Measurements from ENCODE around the gene OR4D2. TPM values are rescaled to one million over a fixed set of nuclear protein-coding genes. Genes with fewer than 3 reads are reported as not detected.

OR4D2 gene
- total and polyA plus RNA-seq, 3 donors from 2014 or later, result not detected

DNA sequence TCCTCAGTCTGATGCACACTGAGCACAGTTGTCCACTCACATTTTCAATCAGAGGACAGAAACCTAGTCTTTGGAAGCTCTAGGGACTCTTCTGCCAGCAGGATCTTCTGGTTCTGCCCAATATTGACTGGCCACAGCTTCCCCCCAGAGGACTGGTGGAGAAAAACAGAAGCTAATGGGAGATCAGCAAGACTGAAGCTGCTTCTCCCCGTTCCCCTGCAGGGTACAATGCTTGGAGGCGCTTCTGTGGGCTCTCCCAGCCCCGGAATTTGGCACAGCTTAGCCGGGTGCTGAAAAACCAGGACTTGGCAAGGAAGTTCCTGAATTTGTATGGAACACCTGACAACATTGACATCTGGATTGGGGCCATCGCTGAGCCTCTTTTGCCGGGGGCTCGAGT lies 36.1 kb downstream of the OR4D2 start:
- no peaks in the 10 kb centered on the region for H3K9me3 ChIP-seq

GRCh38 chr17:58204796-58205195 lies 38.0 kb downstream of the OR4D2 start:
- TF ChIP-seq CTCF (IDR thresholded peaks at IDR 0.05) (no peak), POLR2A (IDR thresholded peaks at IDR 0.05) (no peak)
- H3K36me3 ChIP-seq (ENCODE audit: low read depth, missing control alignments), result no peaks in the 10 kb centered on the region

More for the DNA sequence above, 36.1 kb downstream of the OR4D2 start:
- intact Hi-C loops (cut with DNase I; ENCODE audit: low total_unique reads), result no loop called here
- Histone ChIP-seq H3K4me1 (no peaks in the 10 kb centered on the region), H3K4me3 (no peak overlapping the region), H3K27me3 (no peaks in the 10 kb centered on the region), H3K27ac (no peak overlapping the region), H3K36me3 (ENCODE audit: low read depth, missing control alignments) (no peaks in the 10 kb centered on the region)
- TF ChIP-seq POLR2A (IDR thresholded peaks at IDR 0.05), result no peak
- no peak for TF ChIP-seq CTCF (IDR thresholded peaks at IDR 0.05)
- no peak for DNase-seq
- 85 to 95% methylated on average over 7 of the region's 7 CpGs for WGBS, 2 donors

DNA sequence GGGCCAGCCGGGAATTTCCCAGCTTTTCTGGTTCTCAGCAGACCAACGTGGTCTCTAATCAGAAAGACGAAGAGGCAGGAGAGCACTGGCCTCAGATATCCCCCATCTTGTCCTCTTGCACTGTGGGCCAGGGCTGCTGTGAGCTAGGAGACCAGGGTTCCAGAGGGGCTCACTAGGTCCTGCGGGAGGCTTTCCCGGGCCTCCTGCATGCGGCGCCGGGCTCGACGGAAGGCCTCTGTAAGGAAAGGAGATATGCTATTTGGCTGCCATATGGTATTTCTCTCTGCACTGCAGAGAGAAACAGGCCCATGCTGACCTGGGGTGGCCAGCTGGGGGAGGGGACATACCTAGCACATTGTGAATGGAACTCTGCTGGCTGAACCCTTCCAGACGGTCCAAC lies 39.2 kb downstream of the OR4D2 start:
- Histone ChIP-seq H3K36me3 (ENCODE audit: low read depth, missing control alignments) (no peaks in the 10 kb centered on the region), H3K27me3 (no peaks in the 10 kb centered on the region), H3K9me3 (no peaks in the 10 kb centered on the region), H3K27ac (no peak overlapping the region), H3K4me1 (no peaks in the 10 kb centered on the region), H3K4me3 (no peak overlapping the region)
- TF ChIP-seq CTCF (IDR thresholded peaks at IDR 0.05), result no peak
- TF ChIP-seq POLR2A (IDR thresholded peaks at IDR 0.05), result no peak
- intact Hi-C loops (cut with DNase I; ENCODE audit: low total_unique reads), result no loop called here
- DNase-seq, result no peak
- 91 to 94% methylated on average over 11 of the region's 11 CpGs for WGBS, 2 donors

More at GRCh38 chr17:58204796-58205195, 38.0 kb downstream of the OR4D2 start:
- no peaks in the 10 kb centered on the region for H3K4me1 ChIP-seq
- no peak for DNase-seq
- no peak overlapping the region for H3K27ac ChIP-seq
- 72 to 82% methylated on average over 4 to 5 of the region's 5 CpGs for WGBS, 2 donors
- H3K4me3 ChIP-seq, result no peak overlapping the region
- no peaks in the 10 kb centered on the region for H3K9me3 ChIP-seq
- no peaks in the 10 kb centered on the region for H3K27me3 ChIP-seq
- intact Hi-C loops (cut with DNase I; ENCODE audit: low total_unique reads), result no loop called here

DNA sequence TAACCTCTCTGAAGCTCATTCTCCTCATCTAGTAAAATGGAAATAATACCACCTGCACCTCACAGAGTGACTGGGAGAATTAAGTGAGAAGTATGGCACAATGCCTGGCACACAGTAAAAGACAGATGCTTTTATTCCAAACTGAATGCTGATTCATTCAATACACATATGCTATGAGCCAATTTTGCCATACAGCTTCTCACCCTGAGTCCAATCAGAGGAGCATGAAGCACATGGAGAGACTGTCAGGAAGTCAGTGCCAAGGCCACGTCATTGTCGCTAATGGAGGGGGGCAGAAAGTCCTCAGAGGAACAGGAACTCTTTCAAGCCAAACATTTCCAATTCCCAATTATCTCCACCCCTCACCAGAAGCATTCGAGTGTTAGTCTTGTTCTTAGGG lies 40.7 kb downstream of the OR4D2 start:
- WGBS, 2 donors, result 76 to 80% methylated on average over 3 of the region's 3 CpGs
- Histone ChIP-seq H3K4me3 (no peak overlapping the region), H3K27ac (no peak overlapping the region), H3K9me3 (no peaks in the 10 kb centered on the region), H3K36me3 (ENCODE audit: low read depth, missing control alignments) (no peaks in the 10 kb centered on the region), H3K4me1 (no peaks in the 10 kb centered on the region), H3K27me3 (no peaks in the 10 kb centered on the region)
- no peak for DNase-seq
- TF ChIP-seq CTCF (IDR thresholded peaks at IDR 0.05), result no peak
- TF ChIP-seq POLR2A (IDR thresholded peaks at IDR 0.05), result no peak
- intact Hi-C loops (cut with DNase I; ENCODE audit: low total_unique reads), result no loop called here

GRCh38 chr17:58208344-58208743 lies 41.6 kb downstream of the OR4D2 start:
- H3K4me1 ChIP-seq, result no peaks in the 10 kb centered on the region
- no peaks in the 10 kb centered on the region for H3K36me3 ChIP-seq (ENCODE audit: low read depth, missing control alignments)
- no peak for DNase-seq
- H3K27me3 ChIP-seq, result no peaks in the 10 kb centered on the region
- intact Hi-C loops (cut with DNase I; ENCODE audit: low total_unique reads), result no loop called here
- 90 to 96% methylated on average over 5 of the region's 5 CpGs for WGBS, 2 donors
- no peaks in the 10 kb centered on the region for H3K9me3 ChIP-seq
- H3K27ac ChIP-seq, result no peak overlapping the region
- no peak overlapping the region for H3K4me3 ChIP-seq
- TF ChIP-seq POLR2A (IDR thresholded peaks at IDR 0.05) (no peak), CTCF (IDR thresholded peaks at IDR 0.05) (no peak)

Measured in testis (tissue), 3 donors.